MCF 10A (cell line): Measurements from ENCODE around the gene MRPL4. TPM values are rescaled to one million over a fixed set of nuclear protein-coding genes. Genes with fewer than 3 reads are reported as not detected.

ENCODE experiments used
- BruUV-seq: library from RNA; stranded (reverse); fragments of 400-500 nt; replicated peaks from 2 replicates; lab custom pipeline; 2021; lab: Mats Ljungman, UMichigan
- CTCF ChIA-PET: fragments of 300-600 bp; sonication (Branson Sonifier 250); formaldehyde crosslinking; extraction: SDS; loops from one replicate; lab custom pipeline; 2021; ENCODE audit warnings: antibody characterized with exemption, inconsistent platforms; lab: Yijun Ruan, JAX
- POLR2A ChIA-PET: fragments of 300-600, 350-650 bp; sonication (Branson Sonifier 250); formaldehyde crosslinking; extraction: SDS; loops from one replicate; lab custom pipeline; 2020; ENCODE audit warnings: antibody characterized with exemption, inconsistent platforms; lab: Yijun Ruan, JAX
- DNase-seq: peaks from one replicate; pipeline ENCODE4 v3.0.0-alpha.2; 2018; ENCODE audit not compliant: unreplicated experiment
- H3K27ac Mint-ChIP-seq: one replicate; pipeline ENCODE4 v1.8.0; 2022; ENCODE audit warnings: mild to moderate bottlenecking, low read depth, mixed read lengths; ENCODE audit not compliant: unreplicated experiment
- H3K27me3 Mint-ChIP-seq: one replicate; pipeline ENCODE4 v1.8.0; 2022; ENCODE audit warnings: mixed read lengths; ENCODE audit not compliant: insufficient read depth, unreplicated experiment
- H3K36me3 Mint-ChIP-seq: one replicate; pipeline ENCODE4 v1.8.0; 2022; ENCODE audit warnings: mild to moderate bottlenecking, moderate library complexity, mixed read lengths; ENCODE audit not compliant: insufficient read depth, unreplicated experiment
- H3K4me1 Mint-ChIP-seq: one replicate; pipeline ENCODE4 v1.8.0; 2022; ENCODE audit warnings: mixed read lengths; ENCODE audit not compliant: insufficient read depth, unreplicated experiment
- H3K4me3 Mint-ChIP-seq: one replicate; pipeline ENCODE4 v1.8.0; 2022; ENCODE audit warnings: mild to moderate bottlenecking, moderate library complexity, mixed read lengths; ENCODE audit not compliant: unreplicated experiment
- H3K9me3 Mint-ChIP-seq: one replicate; pipeline ENCODE4 v1.8.0; 2022; ENCODE audit warnings: mixed read lengths; ENCODE audit not compliant: unreplicated experiment
- intact Hi-C: fragments of 100-400 bp; cut with micrococcal nuclease; formaldehyde crosslinking; loops from 2 replicates; pipeline ENCODE4 v1.14.1; 2022
- total RNA-seq: library from RNA; stranded (reverse); gene quantifications from 2 replicates; pipeline ENCODE4 v1.2.3, GENCODE V29; 2022
- TF ChIP-seq, protein P1 (sequence below): fragments of 200-600 bp; IDR thresholded peaks from one replicate; pipeline ENCODE4 v1.8.0; 2022; ENCODE audit warnings: antibody characterized with exemption, mild to moderate bottlenecking; ENCODE audit not compliant: unreplicated experiment

MRPL4 gene
- total RNA-seq, 1 experiment from 2014 or later: 120 TPM

DNA sequence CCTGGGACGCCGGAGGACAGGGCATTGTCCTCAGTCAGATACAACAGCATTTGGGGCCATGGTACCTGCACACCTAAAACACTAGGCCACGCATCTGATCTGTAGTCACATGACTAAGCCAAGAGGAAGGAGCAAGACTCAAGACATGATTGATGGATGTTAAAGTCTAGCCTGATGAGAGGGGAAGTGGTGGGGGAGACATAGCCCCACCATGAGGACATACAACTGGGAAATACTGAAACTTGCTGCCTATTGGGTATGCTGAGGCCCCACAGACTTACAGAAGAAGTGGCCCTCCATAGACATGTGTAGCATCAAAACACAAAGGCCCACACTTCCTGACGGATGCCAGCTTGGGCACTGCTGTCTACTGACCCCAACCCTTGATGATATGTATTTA, 33.4 kb downstream of the MRPL4 start:
- no peaks in the 10 kb centered on the region for H3K36me3 Mint-ChIP-seq
- H3K27me3 Mint-ChIP-seq: no peaks in the 10 kb centered on the region
- no peaks in the 10 kb centered on the region for H3K9me3 Mint-ChIP-seq
- no peak overlapping the region for H3K4me3 Mint-ChIP-seq
- CTCF ChIA-PET: interaction anchor here (0.9 to 1.8 kb wide), 5 partner anchors 14 to 113 kb away, joined by 3 to 7 read pairs (median 3); no protein-coding TSS in a partner anchor
- H3K4me1 Mint-ChIP-seq: peaks cover 28% of the 10 kb centered on the region
- BruUV-seq: no TSS peak
- H3K27ac Mint-ChIP-seq: peak overlapping the region; percentile 5
- no peak for DNase-seq
- POLR2A ChIA-PET: interaction anchor here (0.6 to 1.7 kb wide), 4 partner anchors 15 to 115 kb away, joined by 4 to 14 read pairs (median 5); partner anchors contain the start of genes ICAM1, RAVER1 and TYK2
- TF ChIP-seq, protein P1, sequence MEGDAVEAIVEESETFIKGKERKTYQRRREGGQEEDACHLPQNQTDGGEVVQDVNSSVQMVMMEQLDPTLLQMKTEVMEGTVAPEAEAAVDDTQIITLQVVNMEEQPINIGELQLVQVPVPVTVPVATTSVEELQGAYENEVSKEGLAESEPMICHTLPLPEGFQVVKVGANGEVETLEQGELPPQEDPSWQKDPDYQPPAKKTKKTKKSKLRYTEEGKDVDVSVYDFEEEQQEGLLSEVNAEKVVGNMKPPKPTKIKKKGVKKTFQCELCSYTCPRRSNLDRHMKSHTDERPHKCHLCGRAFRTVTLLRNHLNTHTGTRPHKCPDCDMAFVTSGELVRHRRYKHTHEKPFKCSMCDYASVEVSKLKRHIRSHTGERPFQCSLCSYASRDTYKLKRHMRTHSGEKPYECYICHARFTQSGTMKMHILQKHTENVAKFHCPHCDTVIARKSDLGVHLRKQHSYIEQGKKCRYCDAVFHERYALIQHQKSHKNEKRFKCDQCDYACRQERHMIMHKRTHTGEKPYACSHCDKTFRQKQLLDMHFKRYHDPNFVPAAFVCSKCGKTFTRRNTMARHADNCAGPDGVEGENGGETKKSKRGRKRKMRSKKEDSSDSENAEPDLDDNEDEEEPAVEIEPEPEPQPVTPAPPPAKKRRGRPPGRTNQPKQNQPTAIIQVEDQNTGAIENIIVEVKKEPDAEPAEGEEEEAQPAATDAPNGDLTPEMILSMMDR: no peak
- intact Hi-C loops: no loop called here

DNA sequence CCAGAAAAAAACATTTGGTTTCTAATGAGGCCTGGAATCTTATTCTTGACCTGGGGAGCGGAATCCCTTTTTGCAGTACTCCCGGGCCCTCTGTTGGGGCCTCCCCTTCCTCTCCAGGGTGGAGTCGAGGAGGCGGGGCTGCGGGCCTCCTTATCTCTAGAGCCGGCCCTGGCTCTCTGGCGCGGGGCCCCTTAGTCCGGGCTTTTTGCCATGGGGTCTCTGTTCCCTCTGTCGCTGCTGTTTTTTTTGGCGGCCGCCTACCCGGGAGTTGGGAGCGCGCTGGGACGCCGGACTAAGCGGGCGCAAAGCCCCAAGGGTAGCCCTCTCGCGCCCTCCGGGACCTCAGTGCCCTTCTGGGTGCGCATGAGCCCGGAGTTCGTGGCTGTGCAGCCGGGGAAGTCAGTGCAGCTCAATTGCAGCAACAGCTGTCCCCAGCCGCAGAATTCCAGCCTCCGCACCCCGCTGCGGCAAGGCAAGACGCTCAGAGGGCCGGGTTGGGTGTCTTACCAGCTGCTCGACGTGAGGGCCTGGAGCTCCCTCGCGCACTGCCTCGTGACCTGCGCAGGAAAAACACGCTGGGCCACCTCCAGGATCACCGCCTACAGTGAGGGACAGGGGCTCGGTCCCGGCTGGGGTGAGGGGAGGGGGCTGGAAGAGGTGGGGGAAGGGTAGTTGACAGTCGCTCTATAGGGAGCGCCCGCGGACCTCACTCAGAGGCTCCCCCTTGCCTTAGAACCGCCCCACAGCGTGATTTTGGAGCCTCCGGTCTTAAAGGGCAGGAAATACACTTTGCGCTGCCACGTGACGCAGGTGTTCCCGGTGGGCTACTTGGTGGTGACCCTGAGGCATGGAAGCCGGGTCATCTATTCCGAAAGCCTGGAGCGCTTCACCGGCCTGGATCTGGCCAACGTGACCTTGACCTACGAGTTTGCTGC, 35.1 kb downstream of the MRPL4 start, which contains the start of gene ICAM4:
TSS of gene ICAM4 (plus strand) at position 153 of the 935 bp plus-strand sequence. CDS start at position 211, 58 bp downstream.
- Mint-ChIP-seq H3K27ac (peak within 1 kb of the TSS; percentile 5), H3K27me3 (no peaks in the 10 kb centered on the region), H3K4me1 (peaks cover 33% of the 10 kb centered on the region), H3K9me3 (no peaks in the 10 kb centered on the region), H3K4me3 (peak within 1 kb of the TSS; percentile 33), H3K36me3 (no peaks in the 10 kb centered on the region)
- ChIA-PET POLR2A (interaction anchor here (0.8 to 1.7 kb wide), 5 partner anchors 16 to 405 kb away, joined by 3 to 14 read pairs (median 5); partner anchors contain the start of genes EIF3G, ICAM1, RAVER1 and TYK2), CTCF (interaction anchor here (0.5 to 1.8 kb wide), 7 partner anchors 17 to 497 kb away, joined by 3 to 7 read pairs (median 3); no protein-coding TSS in a partner anchor)
- intact Hi-C loops: no loop called here
- TF ChIP-seq, protein P1: no peak
- BruUV-seq: no TSS peak
- no peak for DNase-seq

- Mint-ChIP-seq H3K4me3 (peak overlapping the region; percentile 79), H3K27me3 (no peaks in the 10 kb centered on the region), H3K9me3 (no peaks in the 10 kb centered on the region), H3K27ac (peak overlapping the region; percentile 83), H3K4me1 (peaks cover 30% of the 10 kb centered on the region), H3K36me3 (no peaks in the 10 kb centered on the region)
- ChIA-PET CTCF (interaction anchor here (1.3 kb wide), 1 partner anchor 13 kb away, joined by 4 read pairs; no protein-coding TSS in a partner anchor), POLR2A (interaction anchor here (1.2 to 1.3 kb wide), 2 partner anchors 26 to 29 kb away, joined by 4 to 5 read pairs; no protein-coding TSS in a partner anchor)
- peak; percentile 85 for DNase-seq
- BruUV-seq: no TSS peak
- intact Hi-C loops: loop anchor here (1.0 to 2.0 kb wide), 2 partner anchors 44 to 94 kb away; partner anchors contain the start of gene RAVER1
- TF ChIP-seq, protein P1: no peak
Observed at GRCh38 chr19:10288662-10289166, 36.7 kb downstream of the MRPL4 start.
